ENCODE measurements around the gene RGS19. TPM values are rescaled to one million over a fixed set of nuclear protein-coding genes. Genes with fewer than 3 reads are reported as not detected.

Gene RGS19
- total RNA-seq, 2 experiments from 2014 or later, result 39.6 to 40.2 TPM

GRCh38 chr20:64106981-64107735 is 27.8 kb upstream of the RGS19 start, which contains the start of gene NPBWR2:
NPBWR2 (minus strand) TSS chr20:64107565; CDS start chr20:64106831, 734 bp downstream.
- Mint-ChIP-seq H3K4me3 (no peak within 1 kb of the TSS), H3K36me3 (ENCODE audit: low read depth) (no peaks in the 10 kb centered on the region), H3K9me3 (ENCODE audit: low read depth) (no peaks in the 10 kb centered on the region), H3K27ac (no peak within 1 kb of the TSS), H3K27me3 (peaks cover 5% of the 10 kb centered on the region), H3K4me1 (peaks cover 4% of the 10 kb centered on the region)
- peak; percentile 56 for DNase-seq
- CTCF ChIA-PET, result interaction anchor here (1.0 to 4.2 kb wide), 3 partner anchors 13 to 67 kb away, joined by 3 to 15 read pairs (median 3); no protein-coding TSS in a partner anchor
- peak; percentile 66 for ATAC-seq
- POLR2A ChIA-PET, result no interaction called here
- intact Hi-C loops (cut with DNase I, micrococcal nuclease), result no loop called here

GRCh38 chr20:64106435-64106961 is 27.2 kb upstream of the RGS19 start:
- intact Hi-C loops (cut with DNase I, micrococcal nuclease), result no loop called here
- Mint-ChIP-seq H3K4me3 (no peak overlapping the region), H3K4me1 (peaks cover 5% of the 10 kb centered on the region), H3K9me3 (ENCODE audit: low read depth) (no peaks in the 10 kb centered on the region), H3K36me3 (ENCODE audit: low read depth) (no peaks in the 10 kb centered on the region), H3K27ac (no peak overlapping the region), H3K27me3 (peaks cover 6% of the 10 kb centered on the region)
- CTCF ChIA-PET, result interaction anchor here (1.0 to 4.2 kb wide), 2 partner anchors 14 to 15 kb away, joined by 3 to 15 read pairs; no protein-coding TSS in a partner anchor
- ATAC-seq (no peak), DNase-seq (no peak)
- POLR2A ChIA-PET, result no interaction called here

GRCh38 chr20:64105846-64106434 is 26.6 kb upstream of the RGS19 start:
- no peak for DNase-seq
- H3K9me3 Mint-ChIP-seq (ENCODE audit: low read depth), result no peaks in the 10 kb centered on the region
- ChIA-PET CTCF (interaction anchor here (0.5 to 4.2 kb wide), 3 partner anchors 14 to 106 kb away, joined by 3 to 15 read pairs (median 4); no protein-coding TSS in a partner anchor), POLR2A (no interaction called here)
- no peak overlapping the region for H3K4me3 Mint-ChIP-seq
- H3K4me1 Mint-ChIP-seq, result peaks cover 11% of the 10 kb centered on the region
- no peak for ATAC-seq
- H3K36me3 Mint-ChIP-seq (ENCODE audit: low read depth), result no peaks in the 10 kb centered on the region
- H3K27me3 Mint-ChIP-seq, result peaks cover 12% of the 10 kb centered on the region
- H3K27ac Mint-ChIP-seq, result no peak overlapping the region
- intact Hi-C loops (cut with DNase I, micrococcal nuclease), result no loop called here

- no peak overlapping the region for H3K4me3 Mint-ChIP-seq
- no peak overlapping the region for H3K27ac Mint-ChIP-seq
- H3K27me3 Mint-ChIP-seq, result peaks cover 13% of the 10 kb centered on the region
- intact Hi-C loops (cut with DNase I, micrococcal nuclease), result loop anchor here in 1 of 2 experiments (5.0 kb wide), 1 partner anchor 152 kb away; the partner anchor contains the start of gene PCMTD2
- peaks cover 22% of the 10 kb centered on the region for H3K4me1 Mint-ChIP-seq
- POLR2A ChIA-PET, result no interaction called here
- no peaks in the 10 kb centered on the region for H3K36me3 Mint-ChIP-seq (ENCODE audit: low read depth)
- ATAC-seq (no peak), DNase-seq (no peak)
- no peaks in the 10 kb centered on the region for H3K9me3 Mint-ChIP-seq (ENCODE audit: low read depth)
- CTCF ChIA-PET, result no interaction called here
Observed at GRCh38 chr20:64104667-64105451, 25.5 kb upstream of the RGS19 start.

- CTCF ChIA-PET, result no interaction called here
- POLR2A ChIA-PET, result interaction anchor here (0.6 kb wide), 1 partner anchor 18 kb away, joined by 3 read pairs; no protein-coding TSS in a partner anchor
- H3K36me3 Mint-ChIP-seq (ENCODE audit: low read depth), result no peaks in the 10 kb centered on the region
- H3K4me1 Mint-ChIP-seq, result peaks cover 25% of the 10 kb centered on the region
- no peak overlapping the region for H3K27ac Mint-ChIP-seq
- no peak overlapping the region for H3K4me3 Mint-ChIP-seq
- no peaks in the 10 kb centered on the region for H3K9me3 Mint-ChIP-seq (ENCODE audit: low read depth)
- DNase-seq, result no peak
- peaks cover 13% of the 10 kb centered on the region for H3K27me3 Mint-ChIP-seq
- no peak for ATAC-seq
- intact Hi-C loops (cut with DNase I, micrococcal nuclease), result loop anchor here in 1 of 2 experiments (5.0 kb wide), 1 partner anchor 153 kb away; the partner anchor contains the start of gene PCMTD2
Observed at GRCh38 chr20:64103871-64104666, 24.8 kb upstream of the RGS19 start.

- Mint-ChIP-seq H3K4me1 (peaks cover 25% of the 10 kb centered on the region), H3K27me3 (peaks cover 13% of the 10 kb centered on the region), H3K27ac (no peak overlapping the region), H3K36me3 (ENCODE audit: low read depth) (no peaks in the 10 kb centered on the region), H3K4me3 (peak overlapping the region; percentile 58), H3K9me3 (ENCODE audit: low read depth) (no peaks in the 10 kb centered on the region)
- intact Hi-C loops (cut with DNase I, micrococcal nuclease), result loop anchor here in 1 of 2 experiments (1.0 to 5.0 kb wide), 2 partner anchors 18 to 154 kb away; partner anchors contain the start of gene PCMTD2
- ATAC-seq, result no peak
- POLR2A ChIA-PET, result no interaction called here
- peak; percentile 29 for DNase-seq
- CTCF ChIA-PET, result interaction anchor here (0.6 to 2.0 kb wide), 5 partner anchors 13 to 65 kb away, joined by 3 to 12 read pairs (median 4); partner anchors contain the start of gene LKAAEAR1
Observed at GRCh38 chr20:64102647-64103354, 23.5 kb upstream of the RGS19 start.

- H3K4me1 Mint-ChIP-seq, result peaks cover 23% of the 10 kb centered on the region
- peak; percentile 81 for ATAC-seq
- H3K27ac Mint-ChIP-seq, result no peak overlapping the region
- DNase-seq, result peak; percentile 85
- intact Hi-C loops (cut with DNase I, micrococcal nuclease), result loop anchor here in 1 of 2 experiments (1.0 to 5.0 kb wide), 2 partner anchors 18 to 155 kb away; partner anchors contain the start of gene PCMTD2
- ChIA-PET CTCF (interaction anchor here (0.6 to 2.0 kb wide), 6 partner anchors 12 to 64 kb away, joined by 3 to 12 read pairs (median 4); partner anchors contain the start of gene LKAAEAR1), POLR2A (no interaction called here)
- peak overlapping the region; percentile 58 for H3K4me3 Mint-ChIP-seq
- no peaks in the 10 kb centered on the region for H3K9me3 Mint-ChIP-seq (ENCODE audit: low read depth)
- H3K36me3 Mint-ChIP-seq (ENCODE audit: low read depth), result no peaks in the 10 kb centered on the region
- H3K27me3 Mint-ChIP-seq, result peaks cover 13% of the 10 kb centered on the region
Observed at GRCh38 chr20:64101731-64102621, 22.7 kb upstream of the RGS19 start.

- ChIA-PET POLR2A (no interaction called here), CTCF (interaction anchor here (0.6 to 2.0 kb wide), 4 partner anchors 10 to 397 kb away, joined by 3 to 12 read pairs (median 3); partner anchors contain the start of gene LKAAEAR1)
- Mint-ChIP-seq H3K4me3 (no peak overlapping the region), H3K36me3 (ENCODE audit: low read depth) (no peaks in the 10 kb centered on the region), H3K27ac (no peak overlapping the region), H3K27me3 (peaks cover 13% of the 10 kb centered on the region), H3K9me3 (ENCODE audit: low read depth) (peaks cover 2% of the 10 kb centered on the region), H3K4me1 (peaks cover 23% of the 10 kb centered on the region)
- ATAC-seq (no peak), DNase-seq (no peak)
- intact Hi-C loops (cut with DNase I, micrococcal nuclease), result loop anchor here in 1 of 2 experiments (5.0 kb wide), 1 partner anchor 156 kb away; the partner anchor contains the start of gene PCMTD2
Observed at GRCh38 chr20:64100946-64101688, 21.8 kb upstream of the RGS19 start.

- ATAC-seq (no peak), DNase-seq (no peak)
- Mint-ChIP-seq H3K36me3 (ENCODE audit: low read depth) (no peaks in the 10 kb centered on the region), H3K27ac (peak overlapping the region; percentile 63), H3K4me1 (peaks cover 23% of the 10 kb centered on the region), H3K4me3 (no peak overlapping the region), H3K27me3 (peaks cover 13% of the 10 kb centered on the region), H3K9me3 (ENCODE audit: low read depth) (peaks cover 2% of the 10 kb centered on the region)
- ChIA-PET CTCF (interaction anchor here (0.6 to 1.9 kb wide), 2 partner anchors 17 to 396 kb away, joined by 3 to 6 read pairs; partner anchors contain the start of gene LKAAEAR1), POLR2A (no interaction called here)
- intact Hi-C loops (cut with DNase I, micrococcal nuclease), result loop anchor here in 1 of 2 experiments (5.0 kb wide), 1 partner anchor 157 kb away; the partner anchor contains the start of gene PCMTD2
Observed at GRCh38 chr20:64100566-64100888, 21.2 kb upstream of the RGS19 start.
